Measurements from ENCODE around the gene RNF8. TPM values are rescaled to one million over a fixed set of nuclear protein-coding genes. Genes with fewer than 3 reads are reported as not detected.
A peak's percentile ranks its signal among the peaks of the same experiment; 100 is the strongest.
"Not testable (repeated sequence)": the region's sequence is repeated elsewhere in the genome, so short reads cannot be mapped to it uniquely, and the experiment has no call there.

Gene RNF8
- 10 to 100 TPM; 24.0 to 34.2 (median 27.9) TPM for polyA plus RNA-seq (ENCODE audit: insufficient read length in 4 of 4)

DNA sequence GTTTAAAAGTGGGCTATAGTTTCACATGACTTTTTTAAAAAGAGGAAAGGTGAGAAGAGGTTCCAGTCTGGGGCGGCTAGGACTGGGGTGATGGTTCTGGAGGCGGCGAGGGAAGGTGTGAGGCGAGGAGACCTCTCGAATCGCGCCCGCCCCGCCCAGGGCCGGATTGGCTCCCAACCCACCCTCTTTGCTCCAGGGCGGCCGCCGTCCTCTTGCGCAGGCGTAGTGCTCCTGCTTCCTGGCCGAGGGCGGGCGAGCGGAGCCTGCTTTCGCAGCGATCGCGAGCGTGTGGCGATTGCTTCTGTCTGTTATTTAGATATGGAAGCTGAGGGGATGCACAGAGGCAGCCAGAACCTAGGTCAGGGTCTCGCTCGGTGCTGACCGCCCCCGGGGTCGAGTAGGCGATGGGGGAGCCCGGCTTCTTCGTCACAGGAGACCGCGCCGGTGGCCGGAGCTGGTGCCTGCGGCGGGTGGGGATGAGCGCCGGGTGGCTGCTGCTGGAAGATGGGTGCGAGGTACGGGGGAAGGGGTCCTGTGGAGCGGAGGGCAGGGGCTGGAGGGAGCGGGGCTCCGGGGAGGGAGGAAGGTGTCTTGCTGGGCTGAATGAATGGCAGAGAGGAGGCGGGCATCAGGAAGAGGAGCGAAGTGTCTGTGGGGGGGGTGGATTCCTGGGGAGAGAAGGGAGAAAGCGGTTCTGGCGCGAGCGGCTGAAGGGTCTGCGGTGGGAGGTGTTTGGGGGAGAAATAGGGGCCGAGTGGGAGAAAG, at the start of gene RNF8:
RNF8 (plus strand) TSS at position 223 of the 765 bp plus-strand sequence; CDS start at position 405, 182 bp downstream.
- DNase-seq (ENCODE audit: low read depth in 4 of 4, low spot score in 2 of 4) = peak; percentile 64 to 80 (median 74)

DNA sequence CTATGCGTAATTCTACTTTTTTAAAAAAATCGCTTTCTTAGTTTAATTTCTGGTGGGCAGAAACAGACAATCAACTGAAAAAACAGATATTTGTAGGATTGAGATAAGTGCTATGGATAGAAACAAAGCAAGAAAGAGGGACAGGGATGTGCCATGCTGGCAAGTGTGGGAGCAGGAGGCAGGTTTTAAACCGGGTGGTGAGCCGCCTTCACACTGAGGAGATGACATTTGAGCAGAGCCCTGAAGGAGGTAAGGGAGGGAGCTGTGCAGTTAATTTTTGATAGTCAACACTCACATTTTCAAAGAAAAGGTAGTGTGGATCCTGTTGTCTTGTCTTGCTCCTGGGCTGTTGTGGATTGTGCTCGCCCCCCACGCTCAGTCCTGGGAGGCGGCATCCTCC, 49.0 kb upstream of the RNF8 start:
- no peak for DNase-seq (ENCODE audit: low read depth in 4 of 4, low spot score in 2 of 4)

DNA sequence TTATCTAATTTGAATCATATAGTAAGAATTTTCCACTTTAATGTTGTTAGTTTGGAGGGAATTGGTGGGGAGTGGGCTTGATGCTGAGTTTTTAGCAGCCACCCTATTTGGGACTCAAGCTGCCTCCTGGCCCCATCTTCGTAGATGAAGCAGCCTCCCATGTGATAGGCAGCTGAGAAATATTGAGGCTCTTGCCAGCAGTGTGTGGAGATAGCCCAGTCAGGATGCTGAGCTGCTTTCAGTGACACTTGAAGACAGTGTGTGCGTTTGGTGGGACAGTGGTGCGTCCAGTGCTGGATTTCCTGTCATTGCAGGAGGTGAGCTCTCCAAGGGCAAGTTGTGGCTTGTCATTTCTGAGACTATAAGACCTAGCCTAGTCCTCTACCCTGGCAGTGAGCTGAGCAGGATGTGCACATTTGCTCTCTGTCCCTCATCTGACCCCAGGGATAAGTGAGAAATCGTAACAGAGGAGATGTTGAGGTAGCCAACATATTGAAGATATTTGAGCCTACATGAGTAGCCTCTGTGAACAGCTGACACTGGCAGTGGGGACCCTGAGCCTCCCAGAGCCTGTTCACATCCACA, 47.9 kb upstream of the RNF8 start:
- DNase-seq (ENCODE audit: low read depth in 4 of 4, low spot score in 2 of 4) = no peak

DNA sequence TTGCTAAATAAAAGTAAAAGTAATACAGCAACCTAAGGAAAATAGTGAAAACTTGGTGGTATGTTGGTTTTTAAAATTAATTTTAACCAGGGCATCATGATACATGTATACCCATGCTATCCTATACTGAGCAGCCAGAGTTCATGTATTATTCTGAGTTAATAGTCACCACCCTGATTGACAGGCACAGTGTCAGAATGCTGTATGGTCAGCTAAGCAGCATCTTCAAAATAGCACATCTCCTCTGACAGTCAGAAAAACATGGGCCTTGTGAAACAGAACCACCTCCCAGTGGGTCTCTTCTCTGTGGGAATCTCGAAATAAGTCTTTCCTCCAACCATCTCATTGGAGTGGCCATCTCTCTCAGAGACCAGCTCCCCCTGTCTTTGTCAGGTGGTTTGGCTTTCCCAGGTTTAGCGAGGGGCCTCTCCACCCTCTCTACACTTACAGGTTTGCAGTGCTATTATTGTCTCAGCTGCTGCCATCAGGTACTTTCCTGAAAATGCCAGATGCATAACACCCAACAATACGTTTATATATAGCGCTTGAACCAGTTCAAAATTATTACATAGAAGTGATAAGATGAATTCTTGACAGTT, 47.1 kb upstream of the RNF8 start:
- DNase-seq (ENCODE audit: low read depth in 4 of 4, low spot score in 2 of 4) = no peak

DNA sequence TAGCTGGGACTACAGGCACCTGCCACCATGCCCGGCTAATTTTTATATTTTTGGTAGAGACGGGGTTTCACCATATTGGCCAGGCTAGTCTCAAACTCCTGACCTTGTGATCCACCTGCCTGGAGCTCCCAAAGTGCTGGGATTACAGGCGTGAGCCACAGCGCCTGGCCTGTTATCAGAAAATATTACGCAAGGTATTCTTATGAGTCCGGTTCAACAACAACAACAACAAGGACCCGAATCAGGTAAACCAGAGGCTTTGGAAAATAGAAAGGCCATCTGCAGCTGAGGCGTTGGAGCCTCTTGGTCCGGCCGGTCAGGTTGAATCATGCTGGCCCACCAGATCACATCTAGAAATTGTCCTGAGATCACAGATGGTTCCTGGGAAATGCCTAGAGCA, 46.3 kb upstream of the RNF8 start:
- not testable (repeated sequence) for DNase-seq (ENCODE audit: low read depth in 4 of 4, low spot score in 2 of 4)

DNA sequence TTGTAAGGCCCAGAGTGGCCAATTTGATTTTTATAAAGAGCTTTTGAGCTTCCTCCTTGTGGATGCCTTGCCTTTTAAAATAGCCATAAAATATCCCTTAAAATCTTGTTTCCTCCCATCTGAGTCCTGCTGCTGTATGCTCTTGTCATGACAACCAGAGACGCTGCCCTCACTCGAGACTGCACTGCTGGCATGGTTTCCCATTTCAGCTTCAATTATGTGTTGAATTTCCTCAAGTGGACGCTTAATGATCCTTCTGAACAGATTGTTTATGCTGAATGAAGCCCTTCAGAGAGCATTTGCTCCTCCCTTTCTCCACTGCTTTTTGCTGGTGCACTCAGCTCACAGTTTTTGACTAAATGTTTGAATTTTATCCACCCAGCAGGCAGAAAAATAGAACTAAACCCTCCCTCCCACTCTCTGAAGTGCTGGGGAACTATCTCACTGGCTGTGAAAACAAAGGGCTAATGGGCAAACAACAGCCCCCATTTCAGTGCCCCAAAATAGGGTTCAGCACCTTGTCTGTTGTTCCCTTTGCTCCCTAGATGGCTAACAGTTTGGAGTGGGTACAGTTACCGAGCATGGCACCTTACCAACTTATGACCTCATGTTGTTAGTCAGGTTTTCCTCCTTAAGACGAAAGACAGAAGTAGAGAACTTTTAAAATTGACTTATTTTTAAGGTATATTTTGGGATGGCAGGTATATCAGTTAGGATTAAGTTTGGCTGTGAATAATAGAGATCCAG, 45.5 kb upstream of the RNF8 start:
- DNase-seq (ENCODE audit: low read depth in 4 of 4, low spot score in 2 of 4) = no peak

GRCh38 chr6:37309046-37309445, 44.7 kb upstream of the RNF8 start:
- no peak for DNase-seq (ENCODE audit: low read depth in 4 of 4, low spot score in 2 of 4)

GRCh38 chr6:37309692-37310091, 44.1 kb upstream of the RNF8 start:
- no peak for DNase-seq (ENCODE audit: low read depth in 4 of 4, low spot score in 2 of 4)

DNA sequence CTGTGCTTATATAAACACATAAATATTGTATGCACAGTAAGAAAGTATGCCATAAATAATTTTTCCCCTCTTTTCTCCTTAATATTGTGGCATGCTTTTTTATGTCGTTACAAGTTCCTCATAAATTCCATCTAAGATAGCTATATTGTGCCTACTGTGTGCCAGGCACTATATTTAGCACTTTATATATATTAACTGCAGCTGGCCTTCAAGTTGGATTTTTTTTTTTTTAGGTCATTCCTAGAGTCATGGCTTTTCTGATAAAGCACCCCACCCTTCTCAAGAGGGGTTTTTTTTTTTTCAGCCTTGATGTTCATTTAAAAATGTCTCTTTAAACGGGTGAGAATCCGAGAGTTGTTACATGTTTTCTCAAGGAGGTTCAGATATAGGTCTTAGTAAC, 42.8 kb upstream of the RNF8 start:
- DNase-seq (ENCODE audit: low read depth in 4 of 4, low spot score in 2 of 4) = no peak

- DNase-seq (ENCODE audit: low read depth in 4 of 4, low spot score in 2 of 4) = no peak
Measured at GRCh38 chr6:37311741-37312473, 41.9 kb upstream of the RNF8 start.

DNA sequence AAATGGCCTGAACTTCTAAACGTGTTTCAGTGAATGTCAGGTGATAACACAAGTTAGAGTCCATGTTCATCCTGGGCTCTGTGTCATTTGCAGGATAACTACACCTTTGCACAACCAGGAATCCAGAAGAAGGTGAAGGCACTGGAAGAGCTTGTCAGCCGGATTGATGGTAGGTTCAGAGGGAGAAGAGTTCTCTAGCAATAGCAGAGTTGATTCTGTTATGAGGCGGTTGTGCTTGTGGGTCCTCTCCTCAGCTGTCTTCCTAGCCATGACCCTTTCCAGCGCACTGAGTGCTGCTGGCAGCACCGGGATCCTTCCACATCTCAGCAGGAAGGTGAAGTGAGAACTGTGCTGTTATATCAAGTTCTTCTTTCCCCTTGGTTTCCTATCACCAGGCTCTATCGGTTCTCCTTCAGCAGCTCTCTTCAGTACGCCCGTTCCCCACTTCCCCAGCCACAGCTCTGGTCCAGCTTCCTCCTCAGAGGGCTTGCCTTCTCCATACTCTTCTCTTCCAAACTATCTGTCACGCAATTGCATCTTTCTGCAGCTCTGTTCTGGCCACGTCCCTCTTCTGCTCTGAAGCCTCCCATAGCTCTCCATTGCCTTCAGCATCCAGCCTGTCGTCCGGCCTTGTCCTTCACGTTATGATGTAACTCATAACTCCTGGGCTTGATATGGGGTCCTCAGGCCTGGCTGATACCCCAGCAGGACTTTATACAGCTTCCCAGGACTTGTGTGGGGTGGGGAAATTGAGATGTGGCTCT, 39.9 kb upstream of the RNF8 start:
- no peak for DNase-seq (ENCODE audit: low read depth in 4 of 4, low spot score in 2 of 4)

GRCh38 chr6:37314487-37315156, 39.2 kb upstream of the RNF8 start:
- no peak for DNase-seq (ENCODE audit: low read depth in 4 of 4, low spot score in 2 of 4)

- no peak for DNase-seq (ENCODE audit: low read depth in 4 of 4, low spot score in 2 of 4)
Measured at GRCh38 chr6:37315157-37315515, 38.6 kb upstream of the RNF8 start.

- no peak for DNase-seq (ENCODE audit: low read depth in 4 of 4, low spot score in 2 of 4)
Measured at GRCh38 chr6:37316071-37316470, 37.7 kb upstream of the RNF8 start.

DNA sequence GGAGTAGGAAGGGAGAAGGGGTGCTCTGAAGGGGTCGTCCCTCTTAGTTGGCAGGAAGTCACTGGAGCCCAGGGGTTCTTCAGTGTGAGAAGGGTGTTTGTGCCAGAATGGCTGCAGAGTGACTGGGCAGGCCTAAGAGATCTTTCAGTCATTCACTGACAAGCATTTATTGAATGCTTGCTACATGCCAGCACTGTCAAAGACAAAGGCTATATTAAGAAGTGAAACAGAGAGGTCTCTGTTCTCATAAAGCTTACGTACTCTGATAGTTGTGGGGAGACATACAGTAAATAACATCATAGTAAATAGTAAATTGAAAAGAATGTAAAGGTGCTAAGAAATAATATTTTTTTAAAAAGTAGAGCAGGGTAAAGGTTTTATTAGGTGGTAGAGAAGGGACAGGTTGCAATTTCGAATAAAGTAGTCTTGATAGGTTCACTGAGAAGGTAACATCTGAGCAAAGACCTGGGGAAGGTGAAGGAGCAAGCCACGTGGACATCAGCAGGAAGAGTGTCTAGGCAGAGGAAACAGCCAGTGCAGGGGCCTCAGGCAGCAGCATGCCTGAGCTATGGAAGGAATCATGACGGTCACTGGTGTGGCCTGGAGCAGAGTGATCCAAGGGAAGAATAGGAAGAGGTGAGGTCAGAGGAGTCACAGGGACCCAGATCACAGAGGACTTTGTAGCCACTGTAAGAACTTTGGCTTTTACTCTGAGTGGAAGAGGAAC, 36.3 kb upstream of the RNF8 start:
- no peak for DNase-seq (ENCODE audit: low read depth in 4 of 4, low spot score in 2 of 4)

GRCh38 chr6:37319156-37319555, 34.6 kb upstream of the RNF8 start:
- DNase-seq (ENCODE audit: low read depth in 4 of 4, low spot score in 2 of 4) = no peak

- DNase-seq (ENCODE audit: low read depth in 4 of 4, low spot score in 2 of 4) = no peak
Measured at GRCh38 chr6:37319856-37320480, 33.8 kb upstream of the RNF8 start.

DNA sequence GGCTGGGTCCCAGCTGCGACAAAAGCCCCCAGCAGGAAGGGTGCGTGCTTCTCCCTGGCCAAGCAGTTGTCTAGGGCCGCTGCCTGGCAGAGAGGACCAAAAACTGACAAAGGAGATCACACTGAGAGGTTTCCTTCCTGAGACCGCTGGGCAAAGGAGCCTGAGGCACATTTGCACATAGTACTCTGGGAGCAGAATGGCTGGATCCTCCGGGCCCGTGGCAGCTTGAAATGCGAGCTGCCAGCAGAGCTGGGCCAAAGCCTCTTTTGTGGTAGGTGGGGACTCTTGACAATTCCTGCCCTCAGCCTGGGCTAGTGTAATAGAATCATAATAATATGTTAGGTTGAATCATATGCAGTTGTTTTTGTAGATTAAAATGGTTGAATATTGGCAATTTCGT, 33.1 kb upstream of the RNF8 start:
- no peak for DNase-seq (ENCODE audit: low read depth in 4 of 4, low spot score in 2 of 4)
